ENCODE measurements around the gene CPXM2. TPM values are rescaled to one million over a fixed set of nuclear protein-coding genes. Genes with fewer than 3 reads are reported as not detected.

The CPXM2 gene
- total RNA-seq, 5 donors from 2014 or later (not counting 1 experiment from before 2014, with no cell fraction given): not detected

GRCh38 chr10:123913688-123914268, 22.2 kb upstream of the CPXM2 start:
- Mint-ChIP-seq H3K4me3 (no peak overlapping the region), H3K9me3 (peaks cover 0 to 3% (median 0%) of the 10 kb centered on the region in 3 donors), H3K4me1 (peaks cover 0 to 8% (median 0%) of the 10 kb centered on the region in 3 donors), H3K27me3 (peaks cover 35 to 36% of the 10 kb centered on the region in 2 donors), H3K27ac (no peak overlapping the region), H3K36me3 (no peaks in the 10 kb centered on the region)
- ATAC-seq (replicated peaks in 1 of 4): no peak
- H3K27me3 ChIP-seq (replicated peaks in 1 of 2; ENCODE audit: control insufficient read depth in 2 of 2, extremely low read depth in 1 of 2, insufficient read depth in 2 of 2, low read length in 1 of 2): peaks cover 0 to 28% of the 10 kb centered on the region in 2 experiments
- DNase-seq: peak in 1 of 35 experiments; percentile 5
- ChIA-PET CTCF (no interaction called here), POLR2A (interaction anchor here in 1 of 2 donors (0.7 kb wide), 1 partner anchor 563 kb away, joined by 3 read pairs; no protein-coding TSS in a partner anchor)
- no peaks in the 10 kb centered on the region for H3K36me3 ChIP-seq (ENCODE audit: control insufficient read depth in 2 of 2, extremely low read depth in 1 of 2, insufficient read depth in 1 of 2, low read length in 1 of 2)
- H3K4me3 ChIP-seq (ENCODE audit: control insufficient read depth in 1 of 2, extremely low read depth in 1 of 2, low read length in 1 of 2): no peak overlapping the region
- no peaks in the 10 kb centered on the region for H3K9me3 ChIP-seq
- H3K4me1 ChIP-seq (ENCODE audit: control insufficient read depth in 1 of 2, extremely low read depth in 1 of 2, insufficient read depth in 2 of 2, low read length in 2 of 2): peaks cover 0 to 15% of the 10 kb centered on the region in 2 experiments
- H3K27ac ChIP-seq (ENCODE audit: low read length): no peak overlapping the region
- 24% methylated on average over 5 of the region's 8 CpGs for WGBS (ENCODE audit: insufficient coverage)

GRCh38 chr10:123912871-123913270, 21.3 kb upstream of the CPXM2 start:
- no peak for ATAC-seq (replicated peaks in 1 of 4)
- H3K27ac ChIP-seq (ENCODE audit: low read length): no peak overlapping the region
- peaks cover 0 to 21% of the 10 kb centered on the region in 2 experiments for H3K4me1 ChIP-seq (ENCODE audit: control insufficient read depth in 1 of 2, extremely low read depth in 1 of 2, insufficient read depth in 2 of 2, low read length in 2 of 2)
- H3K4me3 Mint-ChIP-seq: no peak overlapping the region
- peaks cover 0 to 30% of the 10 kb centered on the region in 2 experiments for H3K27me3 ChIP-seq (replicated peaks in 1 of 2; ENCODE audit: control insufficient read depth in 2 of 2, extremely low read depth in 1 of 2, insufficient read depth in 2 of 2, low read length in 1 of 2)
- 92% methylated on average over 2 of the region's 3 CpGs for WGBS (ENCODE audit: insufficient coverage)
- H3K36me3 ChIP-seq (ENCODE audit: control insufficient read depth in 2 of 2, extremely low read depth in 1 of 2, insufficient read depth in 1 of 2, low read length in 1 of 2): no peaks in the 10 kb centered on the region
- H3K27ac Mint-ChIP-seq: no peak overlapping the region
- H3K27me3 Mint-ChIP-seq: peaks cover 35 to 36% of the 10 kb centered on the region in 2 donors
- no peak for DNase-seq
- no peaks in the 10 kb centered on the region for H3K9me3 ChIP-seq
- H3K9me3 Mint-ChIP-seq: no peaks in the 10 kb centered on the region
- CTCF ChIA-PET: no interaction called here
- no peak overlapping the region for H3K4me3 ChIP-seq (ENCODE audit: control insufficient read depth in 1 of 2, extremely low read depth in 1 of 2, low read length in 1 of 2)
- POLR2A ChIA-PET: interaction anchor here in 1 of 2 donors (0.7 kb wide), 1 partner anchor 562 kb away, joined by 3 read pairs; no protein-coding TSS in a partner anchor
- H3K4me1 Mint-ChIP-seq: peaks cover 0 to 8% (median 0%) of the 10 kb centered on the region in 3 donors
- no peaks in the 10 kb centered on the region for H3K36me3 Mint-ChIP-seq

GRCh38 chr10:123912466-123912865, 20.9 kb upstream of the CPXM2 start:
- no peak for ATAC-seq (replicated peaks in 1 of 4)
- CTCF ChIA-PET: interaction anchor here in 1 of 2 donors (0.5 kb wide), 1 partner anchor 17 kb away, joined by 4 read pairs; no protein-coding TSS in a partner anchor
- WGBS (ENCODE audit: insufficient coverage): 77% methylated on average over 4 of the region's 4 CpGs

GRCh38 chr10:123911866-123912265, 20.3 kb upstream of the CPXM2 start:
- ChIA-PET CTCF (interaction anchor here in 1 of 2 donors (0.5 kb wide), 1 partner anchor 17 kb away, joined by 4 read pairs; no protein-coding TSS in a partner anchor), POLR2A (no interaction called here)
- no peak overlapping the region for H3K27ac ChIP-seq (ENCODE audit: low read length)
- peaks cover 0 to 22% of the 10 kb centered on the region in 2 experiments for H3K4me1 ChIP-seq (ENCODE audit: control insufficient read depth in 1 of 2, extremely low read depth in 1 of 2, insufficient read depth in 2 of 2, low read length in 2 of 2)
- H3K4me3 Mint-ChIP-seq: no peak overlapping the region
- no peak overlapping the region for H3K27ac Mint-ChIP-seq
- H3K36me3 Mint-ChIP-seq: no peaks in the 10 kb centered on the region
- peaks cover 0 to 34% of the 10 kb centered on the region in 2 experiments for H3K27me3 ChIP-seq (replicated peaks in 1 of 2; ENCODE audit: control insufficient read depth in 2 of 2, extremely low read depth in 1 of 2, insufficient read depth in 2 of 2, low read length in 1 of 2)
- WGBS (ENCODE audit: insufficient coverage): 35% methylated on average over 4 of the region's 9 CpGs
- ATAC-seq (replicated peaks in 1 of 4) (no peak), DNase-seq (peak in 2 of 35 experiments; percentile 18 to 19)
- H3K4me1 Mint-ChIP-seq: peaks cover 0 to 8% (median 0%) of the 10 kb centered on the region in 3 donors
- no peaks in the 10 kb centered on the region for H3K9me3 ChIP-seq
- no peaks in the 10 kb centered on the region for H3K9me3 Mint-ChIP-seq
- no peaks in the 10 kb centered on the region for H3K36me3 ChIP-seq (ENCODE audit: control insufficient read depth in 2 of 2, extremely low read depth in 1 of 2, insufficient read depth in 1 of 2, low read length in 1 of 2)
- H3K4me3 ChIP-seq (ENCODE audit: control insufficient read depth in 1 of 2, extremely low read depth in 1 of 2, low read length in 1 of 2): no peak overlapping the region
- H3K27me3 Mint-ChIP-seq: peaks cover 35 to 37% of the 10 kb centered on the region in 2 donors

More at GRCh38 chr10:123912466-123912865, 20.9 kb upstream of the CPXM2 start:
- DNase-seq: no peak
- Mint-ChIP-seq H3K4me1 (peaks cover 0 to 8% (median 0%) of the 10 kb centered on the region in 3 donors), H3K27ac (no peak overlapping the region), H3K4me3 (no peak overlapping the region), H3K27me3 (peaks cover 35 to 37% of the 10 kb centered on the region in 2 donors), H3K9me3 (no peaks in the 10 kb centered on the region), H3K36me3 (no peaks in the 10 kb centered on the region)
- no peaks in the 10 kb centered on the region for H3K9me3 ChIP-seq
- peaks cover 0 to 22% of the 10 kb centered on the region in 2 experiments for H3K4me1 ChIP-seq (ENCODE audit: control insufficient read depth in 1 of 2, extremely low read depth in 1 of 2, insufficient read depth in 2 of 2, low read length in 2 of 2)
- H3K27ac ChIP-seq (ENCODE audit: low read length): no peak overlapping the region
- H3K36me3 ChIP-seq (ENCODE audit: control insufficient read depth in 2 of 2, extremely low read depth in 1 of 2, insufficient read depth in 1 of 2, low read length in 1 of 2): no peaks in the 10 kb centered on the region
- peaks cover 0 to 34% of the 10 kb centered on the region in 2 experiments for H3K27me3 ChIP-seq (replicated peaks in 1 of 2; ENCODE audit: control insufficient read depth in 2 of 2, extremely low read depth in 1 of 2, insufficient read depth in 2 of 2, low read length in 1 of 2)
- H3K4me3 ChIP-seq (ENCODE audit: control insufficient read depth in 1 of 2, extremely low read depth in 1 of 2, low read length in 1 of 2): no peak overlapping the region
- POLR2A ChIA-PET: no interaction called here

- peaks cover 29 to 39% of the 10 kb centered on the region in 2 donors for H3K27me3 Mint-ChIP-seq
- ATAC-seq (replicated peaks in 1 of 4): no peak
- Histone ChIP-seq H3K27ac (ENCODE audit: low read length) (no peak overlapping the region), H3K4me1 (ENCODE audit: control insufficient read depth in 1 of 2, extremely low read depth in 1 of 2, insufficient read depth in 2 of 2, low read length in 2 of 2) (peaks cover 0 to 20% of the 10 kb centered on the region in 2 experiments), H3K36me3 (ENCODE audit: control insufficient read depth in 2 of 2, extremely low read depth in 1 of 2, insufficient read depth in 1 of 2, low read length in 1 of 2) (no peaks in the 10 kb centered on the region), H3K27me3 (replicated peaks in 1 of 2; ENCODE audit: control insufficient read depth in 2 of 2, extremely low read depth in 1 of 2, insufficient read depth in 2 of 2, low read length in 1 of 2) (peaks cover 0 to 29% of the 10 kb centered on the region in 2 experiments), H3K9me3 (no peaks in the 10 kb centered on the region), H3K4me3 (ENCODE audit: control insufficient read depth in 1 of 2, extremely low read depth in 1 of 2, low read length in 1 of 2) (no peak overlapping the region)
- no peaks in the 10 kb centered on the region for H3K36me3 Mint-ChIP-seq
- 94% methylated on average over 6 of the region's 8 CpGs for WGBS (ENCODE audit: insufficient coverage)
- no peak overlapping the region for H3K4me3 Mint-ChIP-seq
- DNase-seq: no peak
- H3K4me1 Mint-ChIP-seq: peaks cover 0 to 8% (median 0%) of the 10 kb centered on the region in 3 donors
- ChIA-PET CTCF (interaction anchor here in 1 of 2 donors (1.0 kb wide), 1 partner anchor 9 kb away, joined by 5 read pairs; no protein-coding TSS in a partner anchor), POLR2A (no interaction called here)
- no peak overlapping the region for H3K27ac Mint-ChIP-seq
- H3K9me3 Mint-ChIP-seq: no peaks in the 10 kb centered on the region
Observed at GRCh38 chr10:123909866-123910265, 18.3 kb upstream of the CPXM2 start.

- CTCF ChIA-PET: interaction anchor here in 1 of 2 donors (1.0 kb wide), 1 partner anchor 8 kb away, joined by 5 read pairs; no protein-coding TSS in a partner anchor
- no peak for DNase-seq
- H3K36me3 Mint-ChIP-seq: no peaks in the 10 kb centered on the region
- Histone ChIP-seq H3K27ac (ENCODE audit: low read length) (no peak overlapping the region), H3K4me1 (ENCODE audit: control insufficient read depth in 1 of 2, extremely low read depth in 1 of 2, insufficient read depth in 2 of 2, low read length in 2 of 2) (peaks cover 0 to 18% of the 10 kb centered on the region in 2 experiments), H3K27me3 (replicated peaks in 1 of 2; ENCODE audit: control insufficient read depth in 2 of 2, extremely low read depth in 1 of 2, insufficient read depth in 2 of 2, low read length in 1 of 2) (peaks cover 0 to 27% of the 10 kb centered on the region in 2 experiments), H3K36me3 (ENCODE audit: control insufficient read depth in 2 of 2, extremely low read depth in 1 of 2, insufficient read depth in 1 of 2, low read length in 1 of 2) (no peaks in the 10 kb centered on the region), H3K4me3 (ENCODE audit: control insufficient read depth in 1 of 2, extremely low read depth in 1 of 2, low read length in 1 of 2) (no peak overlapping the region), H3K9me3 (no peaks in the 10 kb centered on the region)
- WGBS (ENCODE audit: insufficient coverage): 50% methylated on average over 5 of the region's 5 CpGs
- no peaks in the 10 kb centered on the region for H3K9me3 Mint-ChIP-seq
- H3K4me1 Mint-ChIP-seq: peaks cover 0 to 8% (median 0%) of the 10 kb centered on the region in 3 donors
- no peak overlapping the region for H3K27ac Mint-ChIP-seq
- no peak overlapping the region for H3K4me3 Mint-ChIP-seq
- POLR2A ChIA-PET: no interaction called here
- no peak for ATAC-seq (replicated peaks in 1 of 4)
- peaks cover 27 to 37% of the 10 kb centered on the region in 2 donors for H3K27me3 Mint-ChIP-seq
Observed at GRCh38 chr10:123909426-123909825, 17.8 kb upstream of the CPXM2 start.

Measured in T-cell (primary cell).